Measurements from ENCODE around the gene NPHP1.
"Not testable (repeated sequence)": the region's sequence is repeated elsewhere in the genome, so short reads cannot be mapped to it uniquely, and the experiment has no call there.

The NPHP1 gene

GRCh38 chr2:110126906-110127305, 77.9 kb downstream of the NPHP1 start:
- no peak for DNase-seq (ENCODE audit: low read depth in 2 of 2)

- DNase-seq (ENCODE audit: low read depth in 2 of 2) = no peak
Observed at GRCh38 chr2:110126086-110126773, 78.6 kb downstream of the NPHP1 start.

- DNase-seq (ENCODE audit: low read depth in 2 of 2) = no peak
Observed at GRCh38 chr2:110124939-110125691, 79.7 kb downstream of the NPHP1 start.

GRCh38 chr2:110124038-110124825, 80.6 kb downstream of the NPHP1 start:
- no peak for DNase-seq (ENCODE audit: low read depth in 2 of 2)

GRCh38 chr2:110121592-110121991, 83.2 kb downstream of the NPHP1 start:
- no peak for DNase-seq (ENCODE audit: low read depth in 2 of 2)

- no peak for DNase-seq (ENCODE audit: low read depth in 2 of 2)
Observed at GRCh38 chr2:110121052-110121334, 83.8 kb downstream of the NPHP1 start.

GRCh38 chr2:110120171-110121051, 84.4 kb downstream of the NPHP1 start:
- DNase-seq (ENCODE audit: low read depth in 2 of 2) = no peak

- DNase-seq (ENCODE audit: low read depth in 2 of 2) = no peak
Observed at GRCh38 chr2:110116033-110116710, 88.6 kb downstream of the NPHP1 start.

GRCh38 chr2:110115291-110116032, 89.4 kb downstream of the NPHP1 start, which contains the start of gene MALL:
Gene MALL (minus strand): TSS chr2:110115822. CDS start chr2:110115792, 30 bp downstream.
- no peak for DNase-seq (ENCODE audit: low read depth in 2 of 2)

- DNase-seq (ENCODE audit: low read depth in 2 of 2) = no peak
Observed at GRCh38 chr2:110114831-110115255, 90.0 kb downstream of the NPHP1 start.

GRCh38 chr2:110113961-110114591, 90.7 kb downstream of the NPHP1 start:
- DNase-seq (ENCODE audit: low read depth in 2 of 2) = no peak

GRCh38 chr2:110108291-110108690, 96.5 kb downstream of the NPHP1 start:
- not testable (repeated sequence) for DNase-seq (ENCODE audit: low read depth in 2 of 2)

GRCh38 chr2:110107092-110108079, 97.4 kb downstream of the NPHP1 start:
- no peak for DNase-seq (ENCODE audit: low read depth in 2 of 2)

GRCh38 chr2:110106642-110107041, 98.2 kb downstream of the NPHP1 start:
- DNase-seq (ENCODE audit: low read depth in 2 of 2) = no peak

- no peak for DNase-seq (ENCODE audit: low read depth in 2 of 2)
Observed at GRCh38 chr2:110105608-110106467, 99.0 kb downstream of the NPHP1 start.

- DNase-seq (ENCODE audit: low read depth in 2 of 2) = no peak
Observed at GRCh38 chr2:110105183-110105582, 99.6 kb downstream of the NPHP1 start.

GRCh38 chr2:110104025-110104771, 100.6 kb downstream of the NPHP1 start:
- DNase-seq (ENCODE audit: low read depth in 2 of 2) = no peak
